ENCODE measurements around the gene COTL1. TPM values are rescaled to one million over a fixed set of nuclear protein-coding genes. Genes with fewer than 3 reads are reported as not detected.

Gene COTL1
- total RNA-seq, 4 donors from 2014 or later: 29.9 to 84.9 (median 52.6) TPM

DNA sequence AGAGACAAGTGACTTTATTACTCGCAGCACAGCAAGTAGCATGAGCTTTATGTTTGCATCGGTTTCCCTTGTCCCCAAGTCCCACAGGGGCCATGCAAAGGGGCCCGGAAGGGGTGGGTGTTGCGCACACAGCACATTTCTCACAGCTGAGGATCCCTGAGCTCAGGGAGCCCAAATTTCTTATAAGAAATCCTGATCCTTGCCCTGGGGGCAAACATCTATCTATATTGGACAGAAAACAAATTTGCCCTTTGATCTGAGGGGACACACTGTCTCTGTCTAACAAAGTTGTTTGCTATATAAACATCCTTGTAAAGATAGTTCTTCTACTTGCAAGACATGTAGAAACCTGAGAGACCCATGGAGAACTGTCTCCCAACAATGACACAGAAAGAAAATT, 77.7 kb downstream of the COTL1 start:
- Histone ChIP-seq H3K36me3 (no peaks in the 10 kb centered on the region), H3K9me3 (no peaks in the 10 kb centered on the region), H3K4me3 (no peak overlapping the region), H3K27ac (no peak overlapping the region), H3K27me3 (peaks cover 0 to 4% of the 10 kb centered on the region in 2 donors), H3K4me1 (peaks cover 0 to 18% (median 14%) of the 10 kb centered on the region in 4 donors)
- TF ChIP-seq EP300 (IDR thresholded peaks at IDR 0.05) (no peak), POLR2A (IDR thresholded peaks at IDR 0.05) (no peak)
- TF ChIP-seq, protein P1, sequence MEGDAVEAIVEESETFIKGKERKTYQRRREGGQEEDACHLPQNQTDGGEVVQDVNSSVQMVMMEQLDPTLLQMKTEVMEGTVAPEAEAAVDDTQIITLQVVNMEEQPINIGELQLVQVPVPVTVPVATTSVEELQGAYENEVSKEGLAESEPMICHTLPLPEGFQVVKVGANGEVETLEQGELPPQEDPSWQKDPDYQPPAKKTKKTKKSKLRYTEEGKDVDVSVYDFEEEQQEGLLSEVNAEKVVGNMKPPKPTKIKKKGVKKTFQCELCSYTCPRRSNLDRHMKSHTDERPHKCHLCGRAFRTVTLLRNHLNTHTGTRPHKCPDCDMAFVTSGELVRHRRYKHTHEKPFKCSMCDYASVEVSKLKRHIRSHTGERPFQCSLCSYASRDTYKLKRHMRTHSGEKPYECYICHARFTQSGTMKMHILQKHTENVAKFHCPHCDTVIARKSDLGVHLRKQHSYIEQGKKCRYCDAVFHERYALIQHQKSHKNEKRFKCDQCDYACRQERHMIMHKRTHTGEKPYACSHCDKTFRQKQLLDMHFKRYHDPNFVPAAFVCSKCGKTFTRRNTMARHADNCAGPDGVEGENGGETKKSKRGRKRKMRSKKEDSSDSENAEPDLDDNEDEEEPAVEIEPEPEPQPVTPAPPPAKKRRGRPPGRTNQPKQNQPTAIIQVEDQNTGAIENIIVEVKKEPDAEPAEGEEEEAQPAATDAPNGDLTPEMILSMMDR (IDR thresholded peaks at IDR 0.05): no peak
- DNase-seq (ENCODE audit: low spot score in 2 of 2): no peak
- 90 to 97% methylated on average over 4 of the region's 4 CpGs for WGBS, 2 donors

DNA sequence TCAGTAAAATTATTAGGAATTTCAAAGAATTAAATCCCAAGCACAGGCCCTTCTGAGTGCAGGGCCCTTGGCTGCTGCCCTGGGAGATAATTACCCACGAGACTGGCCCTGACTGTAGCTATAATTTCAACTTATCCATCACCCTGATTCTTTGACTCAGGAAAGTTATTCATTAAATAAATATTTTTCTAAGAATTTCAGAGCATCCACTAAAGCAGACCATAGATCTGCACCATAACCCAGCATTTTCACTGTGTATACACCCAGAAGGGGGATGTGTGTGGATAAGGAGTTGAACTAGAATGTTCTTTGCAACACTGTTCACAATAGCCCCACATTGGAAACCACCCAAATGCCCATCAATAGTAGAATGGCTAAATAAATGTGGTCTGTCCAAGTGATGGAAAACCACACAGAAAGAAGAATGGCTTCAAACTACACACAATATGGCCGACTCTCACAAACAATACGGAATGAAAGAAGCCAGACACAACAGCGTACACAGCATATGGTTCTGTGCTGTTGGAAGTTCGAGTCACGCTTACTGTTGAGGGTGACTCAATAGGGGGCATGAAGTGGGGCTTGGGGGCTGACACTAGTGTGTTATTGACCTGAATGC, 79.5 kb downstream of the COTL1 start:
- DNase-seq (ENCODE audit: low spot score in 2 of 2): no peak
- Histone ChIP-seq H3K27ac (peak overlapping the region in 1 of 4 donors; percentile 40), H3K9me3 (peaks cover 0 to under 1% (median 0%) of the 10 kb centered on the region in 4 donors), H3K36me3 (no peaks in the 10 kb centered on the region), H3K4me3 (no peak overlapping the region), H3K27me3 (no peaks in the 10 kb centered on the region), H3K4me1 (peaks cover 0 to 15% (median 7%) of the 10 kb centered on the region in 4 donors)
- no peak for TF ChIP-seq POLR2A (IDR thresholded peaks at IDR 0.05)
- no peak for TF ChIP-seq EP300 (IDR thresholded peaks at IDR 0.05)
- TF ChIP-seq, protein P1 (IDR thresholded peaks at IDR 0.05): no peak
- 45 to 65% methylated on average over 6 of the region's 6 CpGs for WGBS, 2 donors

DNA sequence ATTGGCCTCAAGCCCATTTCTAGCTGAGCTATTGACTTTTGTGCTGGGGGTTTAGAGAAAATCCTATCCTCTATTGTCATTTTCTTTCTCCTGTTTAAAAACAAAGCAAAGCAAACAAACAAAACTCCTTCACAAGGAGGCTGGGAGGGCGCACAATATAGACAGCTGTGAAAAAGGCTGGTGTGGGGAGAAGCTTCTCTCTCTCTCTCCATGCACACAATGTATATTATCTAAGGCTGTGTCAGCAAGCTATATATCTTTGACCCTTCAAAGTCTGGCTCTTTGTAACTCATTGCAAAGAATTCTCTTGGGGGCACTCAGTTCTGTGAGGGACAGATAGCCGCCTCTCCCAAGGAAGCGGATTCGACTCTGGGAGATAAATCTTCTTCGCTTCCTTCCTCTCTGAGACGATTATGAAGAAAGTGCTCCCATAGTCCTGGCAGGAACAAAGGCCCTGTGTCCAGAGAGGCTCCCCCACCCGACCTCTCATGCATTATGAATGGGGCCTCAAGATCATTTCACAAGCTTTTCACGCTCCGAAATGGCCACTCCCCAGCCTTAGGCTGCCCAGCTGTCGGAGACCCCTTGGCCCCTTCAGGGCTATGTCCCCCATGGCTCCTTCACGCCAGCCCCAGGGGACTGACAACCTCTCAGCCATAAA, 80.3 kb downstream of the COTL1 start:
- Histone ChIP-seq H3K9me3 (peaks cover 0 to 3% (median 0%) of the 10 kb centered on the region in 4 donors), H3K4me3 (no peak overlapping the region), H3K36me3 (no peaks in the 10 kb centered on the region), H3K4me1 (peaks cover 0 to 22% (median 12%) of the 10 kb centered on the region in 4 donors), H3K27ac (peak overlapping the region in 1 of 4 donors; percentile 40), H3K27me3 (no peaks in the 10 kb centered on the region)
- TF ChIP-seq, protein P1 (IDR thresholded peaks at IDR 0.05): no peak
- TF ChIP-seq EP300 (IDR thresholded peaks at IDR 0.05) (no peak), POLR2A (IDR thresholded peaks at IDR 0.05) (no peak)
- no peak for DNase-seq (ENCODE audit: low spot score in 2 of 2)
- 42 to 57% methylated on average over 11 of the region's 11 CpGs for WGBS, 2 donors

DNA sequence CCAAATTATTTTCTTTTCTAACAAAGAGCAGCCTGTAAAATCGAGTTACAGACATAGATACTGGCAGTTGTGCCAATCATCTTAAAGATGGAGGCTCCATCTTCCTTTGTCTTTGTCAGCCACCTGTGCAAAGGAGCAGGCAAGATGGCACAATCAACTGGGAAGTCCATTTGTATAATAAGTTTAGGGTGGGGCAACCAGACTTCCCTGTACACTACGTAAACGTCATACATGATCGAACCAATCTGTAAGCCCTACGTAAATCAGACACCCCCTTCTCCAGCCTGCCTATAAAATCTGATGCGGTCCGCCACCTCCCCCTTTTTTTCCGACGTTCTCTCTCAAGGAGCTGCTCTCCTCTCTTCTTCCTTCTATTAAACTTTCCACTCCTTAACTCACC, 82.0 kb downstream of the COTL1 start:
- Histone ChIP-seq H3K4me3 (no peak overlapping the region), H3K9me3 (peaks cover 0 to 3% (median 0%) of the 10 kb centered on the region in 4 donors), H3K27me3 (no peaks in the 10 kb centered on the region), H3K36me3 (no peaks in the 10 kb centered on the region), H3K27ac (no peak overlapping the region), H3K4me1 (peaks cover 0 to 35% (median 27%) of the 10 kb centered on the region in 4 donors)
- no peak for TF ChIP-seq POLR2A (IDR thresholded peaks at IDR 0.05)
- TF ChIP-seq, protein P1 (IDR thresholded peaks at IDR 0.05): no peak
- TF ChIP-seq EP300 (IDR thresholded peaks at IDR 0.05): no peak
- DNase-seq (ENCODE audit: low spot score in 2 of 2): no peak
- 80 to 89% methylated on average over 9 of the region's 9 CpGs for WGBS, 2 donors

DNA sequence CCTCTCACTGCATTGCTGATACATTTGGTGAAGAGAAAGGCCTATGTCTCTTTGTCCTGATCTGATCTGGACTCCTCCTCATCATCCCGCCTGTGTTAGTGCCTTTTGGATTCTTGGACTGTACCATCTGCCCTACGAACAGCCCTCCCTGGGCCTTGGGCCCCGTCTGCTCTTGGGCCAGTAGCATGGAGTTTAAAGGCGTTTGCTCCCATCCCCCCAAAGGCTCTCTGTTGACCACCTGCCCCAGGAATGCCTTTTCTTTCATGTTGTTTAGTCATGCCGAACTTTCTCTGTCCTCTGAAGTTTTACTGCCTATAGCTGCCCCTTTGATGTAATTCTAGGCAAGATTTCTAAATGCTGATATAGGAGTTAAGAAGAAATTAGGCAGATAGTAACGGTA, 82.5 kb downstream of the COTL1 start:
- Histone ChIP-seq H3K27me3 (no peaks in the 10 kb centered on the region), H3K4me1 (peaks cover 0 to 35% (median 28%) of the 10 kb centered on the region in 4 donors), H3K36me3 (no peaks in the 10 kb centered on the region), H3K9me3 (peaks cover 0 to 3% (median 0%) of the 10 kb centered on the region in 4 donors), H3K4me3 (no peak overlapping the region), H3K27ac (no peak overlapping the region)
- WGBS, 2 donors: 68 to 74% methylated on average over 6 of the region's 6 CpGs
- no peak for DNase-seq (ENCODE audit: low spot score in 2 of 2)
- TF ChIP-seq, protein P1 (IDR thresholded peaks at IDR 0.05): no peak
- TF ChIP-seq POLR2A (IDR thresholded peaks at IDR 0.05) (no peak), EP300 (IDR thresholded peaks at IDR 0.05) (no peak)
